GM23338 (cell line): Measurements from ENCODE around the gene MOB3B. TPM values are rescaled to one million over a fixed set of nuclear protein-coding genes. Genes with fewer than 3 reads are reported as not detected.

Source experiments
- ATAC-seq: fragments of 200-7000 bp; cut with Tn5 transposase; 3 replicates; pipeline ENCODE4 v1.9.1; 2020
- DNase-seq: peaks from one replicate; pipeline ENCODE4 v3.0.0-alpha.2; 2015; ENCODE audit warnings: low spot score
- H2AFZ ChIP-seq: fragments of 200-600 bp; sonication (generic); 2 replicates; pipeline ENCODE4 v1.8.0; 2016; ENCODE audit warnings: antibody characterized with exemption, mild to moderate bottlenecking, moderate library complexity
- H3F3A ChIP-seq: fragments of 200-600 bp; sonication (generic); replicated peaks from 2 replicates; pipeline ENCODE4 v1.8.0; 2017; ENCODE audit warnings: antibody characterized with exemption, mixed run types, low read depth
- H3K27ac ChIP-seq: fragments of 200-600 bp; sonication (generic); 2 replicates; pipeline ENCODE4 v1.6.1; 2016; ENCODE audit warnings: low read depth
- H3K27me3 ChIP-seq: fragments of 200-600 bp; sonication (generic); 2 replicates; pipeline ENCODE4 v1.8.0; 2016; ENCODE audit warnings: mild to moderate bottlenecking, mixed run types, moderate library complexity; ENCODE audit not compliant: insufficient read depth
- H3K36me3 ChIP-seq: fragments of 200-600 bp; sonication (generic); 2 replicates; pipeline ENCODE4 v1.8.0; 2016; ENCODE audit warnings: mild to moderate bottlenecking; ENCODE audit not compliant: insufficient read depth
- H3K4me1 ChIP-seq: fragments of 200-600 bp; sonication (generic); 2 replicates; pipeline ENCODE4 v1.8.0; 2016; ENCODE audit warnings: mild to moderate bottlenecking, moderate library complexity; ENCODE audit not compliant: insufficient read depth
- H3K4me2 ChIP-seq: fragments of 200-600 bp; sonication (generic); 2 replicates; pipeline ENCODE4 v1.7.1; 2017; ENCODE audit warnings: mixed run types
- H3K4me3 ChIP-seq: fragments of 200-600 bp; sonication (generic); 2 replicates; pipeline ENCODE4 v1.6.1; 2016; ENCODE audit warnings: mixed run types
- H3K79me2 ChIP-seq: fragments of 200-600 bp; sonication (generic); replicated peaks from 2 replicates; pipeline ENCODE4 v1.8.0; 2017; ENCODE audit warnings: mild to moderate bottlenecking; ENCODE audit not compliant: insufficient read depth
- H3K9me2 ChIP-seq: fragments of 200-600 bp; sonication (generic); 2 replicates; pipeline ENCODE4 v1.8.0; 2017; ENCODE audit not compliant: insufficient read depth
- H4K20me1 ChIP-seq: fragments of 200-600 bp; sonication (generic); replicated peaks from 2 replicates; pipeline ENCODE4 v1.8.0; 2017; ENCODE audit warnings: mild to moderate bottlenecking; ENCODE audit not compliant: insufficient read depth
- H3K27ac Mint-ChIP-seq: 2 replicates; pipeline ENCODE4 v1.8.0; 2020; ENCODE audit warnings: inconsistent platforms, mild to moderate bottlenecking, moderate library complexity, mixed read lengths
- H3K27me3 Mint-ChIP-seq: 3 replicates; pipeline ENCODE4 v1.8.0; 2022; ENCODE audit warnings: low read depth, mild to moderate bottlenecking, moderate library complexity, mixed read lengths, inconsistent platforms; ENCODE audit not compliant: insufficient read depth, poor library complexity
- H3K36me3 Mint-ChIP-seq: 3 replicates; pipeline ENCODE4 v1.8.0; 2021; ENCODE audit warnings: low read depth, mild to moderate bottlenecking, inconsistent platforms, moderate library complexity, mixed read lengths
- H3K4me1 Mint-ChIP-seq: 3 replicates; pipeline ENCODE4 v1.8.0; 2020; ENCODE audit warnings: mild to moderate bottlenecking, inconsistent platforms, mixed read lengths
- H3K4me3 Mint-ChIP-seq: 3 replicates; pipeline ENCODE4 v1.8.0; 2021; ENCODE audit warnings: moderate library complexity, mild to moderate bottlenecking, inconsistent platforms, mixed read lengths
- H3K9me3 Mint-ChIP-seq: 3 replicates; pipeline ENCODE4 v1.8.0; 2020; ENCODE audit warnings: moderate library complexity, mild to moderate bottlenecking, inconsistent platforms, mixed read lengths
- CREB1 ChIP-seq: fragments of 250-450 bp; sonication (Bioruptor Pico); IDR thresholded peaks from 2 replicates; pipeline ENCODE4 v1.5.0; 2020; ENCODE audit warnings: low read depth, mild to moderate bottlenecking, moderate library complexity
- EZH2 ChIP-seq: fragments of 200-600 bp; sonication (generic); IDR thresholded peaks from one replicate; pipeline ENCODE4 v1.8.0; 2017; ENCODE audit warnings: antibody characterized with exemption, mild to moderate bottlenecking, low read depth; ENCODE audit not compliant: unreplicated experiment
- STAT1 ChIP-seq: IDR thresholded peaks from one replicate; pipeline ENCODE4 v1.6.1; 2016; ENCODE audit warnings: antibody characterized with exemption; ENCODE audit not compliant: unreplicated experiment
- ZNF114 ChIP-seq: fragments of 250-450 bp; sonication (Bioruptor Pico); IDR thresholded peaks from 2 replicates; pipeline ENCODE4 v1.5.0; 2020; ENCODE audit warnings: mild to moderate bottlenecking, moderate library complexity
- ZNF331 ChIP-seq: fragments of 250-450 bp; sonication (Bioruptor Pico); IDR thresholded peaks from 2 replicates; pipeline ENCODE4 v1.5.0; 2020; ENCODE audit warnings: low read depth, mild to moderate bottlenecking, moderate library complexity
- polyA plus RNA-seq: library from polyadenylated mRNA; unstranded; fragments of >200 nt; fragmentation: Nextera tagmentation; extraction: Ambion mirVana; gene quantifications from 2 replicates; pipeline ENCODE4 v1.2.1, GENCODE V29; 2016
- total RNA-seq: library from RNA; depleted of rRNA; stranded (reverse); fragments of >200 nt; shearing (Covaris generic); gene quantifications from 2 replicates; pipeline ENCODE4 v1.2.3, GENCODE V29; 2014
- TF ChIP-seq, protein P1 (sequence below): fragments of 250-450 bp; sonication (Bioruptor Pico); IDR thresholded peaks from 2 replicates; pipeline ENCODE4 v1.5.0; 2020; ENCODE audit warnings: mild to moderate bottlenecking, moderate library complexity
- TF ChIP-seq, protein P2 (sequence below): IDR thresholded peaks from one replicate; pipeline ENCODE4 v1.6.1; 2018; ENCODE audit warnings: antibody characterized with exemption; ENCODE audit not compliant: unreplicated experiment

MOB3B gene
- total and polyA plus RNA-seq, 2 experiments from 2014 or later, result 7.6 to 12.1 TPM

DNA sequence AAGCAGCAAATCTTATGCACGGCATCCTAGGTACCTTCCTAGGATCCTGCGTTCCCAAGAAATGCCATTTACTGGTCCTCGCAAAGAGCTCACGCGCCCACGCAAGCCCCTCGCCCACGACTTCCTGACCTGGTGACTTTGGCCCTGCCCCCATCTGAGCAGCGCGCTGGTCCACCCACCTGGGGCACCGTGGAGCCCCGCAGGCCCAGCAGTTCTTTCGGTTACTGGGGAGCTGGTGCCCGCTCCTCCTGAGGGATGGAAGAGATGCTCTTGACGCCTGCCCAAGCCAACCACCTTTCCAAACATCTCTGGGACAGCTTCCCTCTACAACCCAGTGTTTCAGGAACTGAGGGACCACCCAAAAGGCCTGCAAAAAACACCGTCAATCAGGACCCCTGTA, 249.4 kb downstream of the MOB3B start (continued):
- TF ChIP-seq, protein P1, sequence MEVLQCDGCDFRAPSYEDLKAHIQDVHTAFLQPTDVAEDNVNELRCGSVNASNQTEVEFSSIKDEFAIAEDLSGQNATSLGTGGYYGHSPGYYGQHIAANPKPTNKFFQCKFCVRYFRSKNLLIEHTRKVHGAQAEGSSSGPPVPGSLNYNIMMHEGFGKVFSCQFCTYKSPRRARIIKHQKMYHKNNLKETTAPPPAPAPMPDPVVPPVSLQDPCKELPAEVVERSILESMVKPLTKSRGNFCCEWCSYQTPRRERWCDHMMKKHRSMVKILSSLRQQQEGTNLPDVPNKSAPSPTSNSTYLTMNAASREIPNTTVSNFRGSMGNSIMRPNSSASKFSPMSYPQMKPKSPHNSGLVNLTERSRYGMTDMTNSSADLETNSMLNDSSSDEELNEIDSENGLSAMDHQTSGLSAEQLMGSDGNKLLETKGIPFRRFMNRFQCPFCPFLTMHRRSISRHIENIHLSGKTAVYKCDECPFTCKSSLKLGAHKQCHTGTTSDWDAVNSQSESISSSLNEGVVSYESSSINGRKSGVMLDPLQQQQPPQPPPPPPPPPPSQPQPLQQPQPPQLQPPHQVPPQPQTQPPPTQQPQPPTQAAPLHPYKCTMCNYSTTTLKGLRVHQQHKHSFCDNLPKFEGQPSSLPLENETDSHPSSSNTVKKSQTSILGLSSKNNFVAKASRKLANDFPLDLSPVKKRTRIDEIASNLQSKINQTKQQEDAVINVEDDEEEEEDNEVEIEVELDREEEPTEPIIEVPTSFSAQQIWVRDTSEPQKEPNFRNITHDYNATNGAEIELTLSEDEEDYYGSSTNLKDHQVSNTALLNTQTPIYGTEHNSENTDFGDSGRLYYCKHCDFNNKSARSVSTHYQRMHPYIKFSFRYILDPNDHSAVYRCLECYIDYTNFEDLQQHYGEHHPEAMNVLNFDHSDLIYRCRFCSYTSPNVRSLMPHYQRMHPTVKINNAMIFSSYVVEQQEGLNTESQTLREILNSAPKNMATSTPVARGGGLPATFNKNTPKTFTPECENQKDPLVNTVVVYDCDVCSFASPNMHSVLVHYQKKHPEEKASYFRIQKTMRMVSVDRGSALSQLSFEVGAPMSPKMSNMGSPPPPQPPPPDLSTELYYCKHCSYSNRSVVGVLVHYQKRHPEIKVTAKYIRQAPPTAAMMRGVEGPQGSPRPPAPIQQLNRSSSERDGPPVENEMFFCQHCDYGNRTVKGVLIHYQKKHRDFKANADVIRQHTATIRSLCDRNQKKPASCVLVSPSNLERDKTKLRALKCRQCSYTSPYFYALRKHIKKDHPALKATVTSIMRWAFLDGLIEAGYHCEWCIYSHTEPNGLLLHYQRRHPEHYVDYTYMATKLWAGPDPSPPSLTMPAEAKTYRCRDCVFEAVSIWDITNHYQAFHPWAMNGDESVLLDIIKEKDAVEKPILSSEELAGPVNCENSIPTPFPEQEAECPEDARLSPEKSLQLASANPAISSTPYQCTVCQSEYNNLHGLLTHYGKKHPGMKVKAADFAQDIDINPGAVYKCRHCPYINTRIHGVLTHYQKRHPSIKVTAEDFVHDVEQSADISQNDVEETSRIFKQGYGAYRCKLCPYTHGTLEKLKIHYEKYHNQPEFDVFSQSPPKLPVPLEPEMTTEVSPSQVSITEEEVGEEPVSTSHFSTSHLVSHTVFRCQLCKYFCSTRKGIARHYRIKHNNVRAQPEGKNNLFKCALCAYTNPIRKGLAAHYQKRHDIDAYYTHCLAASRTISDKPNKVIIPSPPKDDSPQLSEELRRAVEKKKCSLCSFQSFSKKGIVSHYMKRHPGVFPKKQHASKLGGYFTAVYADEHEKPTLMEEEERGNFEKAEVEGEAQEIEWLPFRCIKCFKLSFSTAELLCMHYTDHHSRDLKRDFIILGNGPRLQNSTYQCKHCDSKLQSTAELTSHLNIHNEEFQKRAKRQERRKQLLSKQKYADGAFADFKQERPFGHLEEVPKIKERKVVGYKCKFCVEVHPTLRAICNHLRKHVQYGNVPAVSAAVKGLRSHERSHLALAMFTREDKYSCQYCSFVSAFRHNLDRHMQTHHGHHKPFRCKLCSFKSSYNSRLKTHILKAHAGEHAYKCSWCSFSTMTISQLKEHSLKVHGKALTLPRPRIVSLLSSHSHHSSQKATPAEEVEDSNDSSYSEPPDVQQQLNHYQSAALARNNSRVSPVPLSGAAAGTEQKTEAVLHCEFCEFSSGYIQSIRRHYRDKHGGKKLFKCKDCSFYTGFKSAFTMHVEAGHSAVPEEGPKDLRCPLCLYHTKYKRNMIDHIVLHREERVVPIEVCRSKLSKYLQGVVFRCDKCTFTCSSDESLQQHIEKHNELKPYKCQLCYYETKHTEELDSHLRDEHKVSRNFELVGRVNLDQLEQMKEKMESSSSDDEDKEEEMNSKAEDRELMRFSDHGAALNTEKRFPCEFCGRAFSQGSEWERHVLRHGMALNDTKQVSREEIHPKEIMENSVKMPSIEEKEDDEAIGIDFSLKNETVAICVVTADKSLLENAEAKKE (CRISPR knock-in tag), result no peak
- no peak for TF ChIP-seq CREB1

DNA sequence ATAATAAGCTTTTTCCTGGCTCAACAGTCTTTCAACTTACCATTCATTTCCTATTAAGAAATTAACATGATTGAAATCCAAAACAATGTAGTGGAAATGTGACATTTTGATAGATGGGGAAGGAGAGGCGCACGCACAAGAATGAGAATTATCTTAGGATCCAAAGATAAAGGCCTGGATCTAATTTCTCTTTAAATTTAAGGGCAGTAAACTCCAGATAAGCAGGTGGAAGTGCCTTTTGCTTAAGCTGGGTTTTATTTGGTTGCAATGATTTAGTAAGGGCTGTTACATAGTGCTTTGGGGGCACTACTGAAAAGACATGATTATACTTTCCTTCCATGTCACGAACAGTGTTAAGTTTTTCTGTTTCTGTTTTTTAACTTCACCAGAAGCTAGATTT, 250.0 kb downstream of the MOB3B start:
- H3K4me3 Mint-ChIP-seq, result no peak overlapping the region
- no peaks in the 10 kb centered on the region for H3K36me3 ChIP-seq
- no peaks in the 10 kb centered on the region for H3F3A ChIP-seq
- H3K27ac Mint-ChIP-seq, result no peak overlapping the region
- H3K79me2 ChIP-seq, result no peaks in the 10 kb centered on the region
- ATAC-seq, result no peak
- H4K20me1 ChIP-seq, result no peaks in the 10 kb centered on the region
- H3K9me3 Mint-ChIP-seq, result no peaks in the 10 kb centered on the region
- H3K27me3 ChIP-seq, result no peaks in the 10 kb centered on the region
- no peak overlapping the region for H3K27ac ChIP-seq
- H3K4me2 ChIP-seq, result no peak overlapping the region
- H3K36me3 Mint-ChIP-seq, result no peaks in the 10 kb centered on the region
- H3K4me3 ChIP-seq, result no peak overlapping the region
- H3K4me1 ChIP-seq, result no peaks in the 10 kb centered on the region
- no peak for DNase-seq
- 0 out of 2 replicates have a peak, but pooled peaks cover 3% of the 10 kb centered on the region for H3K9me2 ChIP-seq
- no peaks in the 10 kb centered on the region for H3K27me3 Mint-ChIP-seq
- H3K4me1 Mint-ChIP-seq, result peaks cover 21% of the 10 kb centered on the region
- H2AFZ ChIP-seq, result no peak overlapping the region
- TF ChIP-seq ZNF114 (CRISPR knock-in tag) (no peak), STAT1 (no peak), ZNF331 (CRISPR knock-in tag) (no peak), EZH2 (no peak)
- TF ChIP-seq, protein P2, sequence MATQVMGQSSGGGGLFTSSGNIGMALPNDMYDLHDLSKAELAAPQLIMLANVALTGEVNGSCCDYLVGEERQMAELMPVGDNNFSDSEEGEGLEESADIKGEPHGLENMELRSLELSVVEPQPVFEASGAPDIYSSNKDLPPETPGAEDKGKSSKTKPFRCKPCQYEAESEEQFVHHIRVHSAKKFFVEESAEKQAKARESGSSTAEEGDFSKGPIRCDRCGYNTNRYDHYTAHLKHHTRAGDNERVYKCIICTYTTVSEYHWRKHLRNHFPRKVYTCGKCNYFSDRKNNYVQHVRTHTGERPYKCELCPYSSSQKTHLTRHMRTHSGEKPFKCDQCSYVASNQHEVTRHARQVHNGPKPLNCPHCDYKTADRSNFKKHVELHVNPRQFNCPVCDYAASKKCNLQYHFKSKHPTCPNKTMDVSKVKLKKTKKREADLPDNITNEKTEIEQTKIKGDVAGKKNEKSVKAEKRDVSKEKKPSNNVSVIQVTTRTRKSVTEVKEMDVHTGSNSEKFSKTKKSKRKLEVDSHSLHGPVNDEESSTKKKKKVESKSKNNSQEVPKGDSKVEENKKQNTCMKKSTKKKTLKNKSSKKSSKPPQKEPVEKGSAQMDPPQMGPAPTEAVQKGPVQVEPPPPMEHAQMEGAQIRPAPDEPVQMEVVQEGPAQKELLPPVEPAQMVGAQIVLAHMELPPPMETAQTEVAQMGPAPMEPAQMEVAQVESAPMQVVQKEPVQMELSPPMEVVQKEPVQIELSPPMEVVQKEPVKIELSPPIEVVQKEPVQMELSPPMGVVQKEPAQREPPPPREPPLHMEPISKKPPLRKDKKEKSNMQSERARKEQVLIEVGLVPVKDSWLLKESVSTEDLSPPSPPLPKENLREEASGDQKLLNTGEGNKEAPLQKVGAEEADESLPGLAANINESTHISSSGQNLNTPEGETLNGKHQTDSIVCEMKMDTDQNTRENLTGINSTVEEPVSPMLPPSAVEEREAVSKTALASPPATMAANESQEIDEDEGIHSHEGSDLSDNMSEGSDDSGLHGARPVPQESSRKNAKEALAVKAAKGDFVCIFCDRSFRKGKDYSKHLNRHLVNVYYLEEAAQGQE, result no peak
